HG03108 (cell line): Measurements from ENCODE around the gene GPBP1.
"Not testable (repeated sequence)": the region's sequence is repeated elsewhere in the genome, so short reads cannot be mapped to it uniquely, and the experiment has no call there.

Source experiments
- ATAC-seq: cut with Tn5 transposase; IDR thresholded peaks from one replicate; pipeline ENCODE4 v1.9.1; 2021; ENCODE audit warnings: moderate library complexity; ENCODE audit not compliant: unreplicated experiment

GPBP1 gene

GRCh38 chr5:57173319-57174127 lies at the start of gene GPBP1:
Gene GPBP1 (plus strand): TSS chr5:57174059. CDS start chr5:57214131, 40,072 bp downstream.
- ATAC-seq = peak; percentile 65

DNA sequence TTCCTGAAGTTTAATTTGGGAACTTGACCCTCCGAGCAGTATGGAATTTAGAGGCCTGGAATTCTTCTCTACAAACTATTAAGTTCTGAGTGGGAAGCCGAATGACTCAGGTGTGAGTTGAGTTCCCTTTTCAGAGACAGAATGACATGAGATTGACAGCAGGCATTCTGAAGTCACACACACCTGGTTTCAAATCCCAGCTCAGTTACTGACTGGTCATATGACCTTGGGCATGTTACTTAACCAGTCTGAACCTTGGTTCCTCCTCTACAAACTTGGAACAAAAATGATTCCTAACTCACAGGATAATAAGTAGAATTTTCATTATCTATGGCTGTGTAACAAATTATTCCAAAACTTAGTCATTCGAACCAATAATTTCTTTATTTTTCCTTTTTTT lies 45.5 kb upstream of the GPBP1 start:
- no peak for ATAC-seq

GRCh38 chr5:57133574-57133973 lies 40.3 kb upstream of the GPBP1 start:
- no peak for ATAC-seq

GRCh38 chr5:57137401-57137800 lies 36.5 kb upstream of the GPBP1 start:
- no peak for ATAC-seq

DNA sequence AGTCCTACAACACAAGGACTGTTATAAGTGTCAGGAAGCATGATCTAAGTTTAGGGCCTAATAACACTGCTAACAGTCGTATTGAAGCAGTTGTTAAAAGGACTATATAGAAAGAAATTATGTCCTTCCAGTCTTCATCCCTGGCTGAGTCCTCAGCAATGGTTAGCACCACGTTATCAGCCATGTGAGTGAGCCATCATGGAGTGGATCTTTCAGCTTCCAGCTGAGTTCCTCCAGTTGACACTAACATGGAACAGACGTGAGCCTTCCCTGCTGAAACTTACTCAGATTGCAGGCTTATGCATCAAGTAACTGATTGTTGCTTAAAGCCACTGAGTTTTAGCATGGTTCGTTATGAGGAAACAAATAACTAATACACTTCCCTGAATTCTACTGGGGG lies 21.5 kb upstream of the GPBP1 start:
- no peak for ATAC-seq

- no peak for ATAC-seq
Observed at GRCh38 chr5:57155033-57155432, 18.8 kb upstream of the GPBP1 start.

GRCh38 chr5:57157131-57157530 lies 16.7 kb upstream of the GPBP1 start:
- no peak for ATAC-seq

DNA sequence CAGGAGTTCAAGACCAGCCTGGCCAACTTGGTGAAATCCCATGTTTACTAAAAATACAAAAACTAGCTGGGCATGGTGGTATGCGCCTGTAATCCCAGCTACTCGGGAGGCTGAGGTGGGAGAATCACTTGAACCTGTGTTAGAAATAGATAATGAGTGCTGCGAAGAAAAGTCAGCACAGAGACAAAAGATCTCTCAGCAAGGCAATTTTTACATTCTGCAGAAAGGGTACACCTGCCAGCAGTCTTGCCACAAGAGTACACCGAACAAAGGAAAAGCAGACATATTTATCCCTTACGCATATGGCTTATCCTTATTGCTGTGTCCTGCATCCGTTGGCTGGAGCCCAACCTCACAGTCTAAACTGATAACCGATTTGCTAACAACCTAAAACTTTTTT lies 16.2 kb upstream of the GPBP1 start:
- no peak for ATAC-seq

DNA sequence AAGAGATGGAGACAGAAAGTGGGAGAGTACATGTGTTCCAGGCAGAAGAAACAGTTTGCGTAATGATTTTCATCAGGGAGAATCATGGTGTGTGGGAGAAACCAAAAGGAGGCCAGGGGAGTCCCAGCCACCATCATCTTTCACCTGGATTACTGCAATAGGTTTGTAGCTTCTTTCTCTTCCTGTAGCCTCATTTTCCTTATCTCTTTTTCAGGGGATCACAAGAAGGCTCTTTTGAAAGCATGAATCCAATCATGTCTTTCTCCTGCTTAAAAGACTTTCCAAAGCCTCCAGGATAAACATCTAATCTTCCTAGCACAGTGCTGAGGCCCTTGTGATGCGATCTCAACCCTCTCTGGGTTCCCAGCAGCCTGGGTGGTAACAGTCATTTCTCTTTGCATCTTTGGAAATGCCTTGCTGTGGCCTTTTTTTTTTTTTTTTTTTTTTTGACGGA lies 10.3 kb upstream of the GPBP1 start:
- no peak for ATAC-seq

- no peak for ATAC-seq
Observed at GRCh38 chr5:57164124-57164523, 9.7 kb upstream of the GPBP1 start.

GRCh38 chr5:57165171-57165570 lies 8.7 kb upstream of the GPBP1 start:
- not testable (repeated sequence) for ATAC-seq

GRCh38 chr5:57166276-57166675 lies 7.6 kb upstream of the GPBP1 start:
- ATAC-seq = no peak

DNA sequence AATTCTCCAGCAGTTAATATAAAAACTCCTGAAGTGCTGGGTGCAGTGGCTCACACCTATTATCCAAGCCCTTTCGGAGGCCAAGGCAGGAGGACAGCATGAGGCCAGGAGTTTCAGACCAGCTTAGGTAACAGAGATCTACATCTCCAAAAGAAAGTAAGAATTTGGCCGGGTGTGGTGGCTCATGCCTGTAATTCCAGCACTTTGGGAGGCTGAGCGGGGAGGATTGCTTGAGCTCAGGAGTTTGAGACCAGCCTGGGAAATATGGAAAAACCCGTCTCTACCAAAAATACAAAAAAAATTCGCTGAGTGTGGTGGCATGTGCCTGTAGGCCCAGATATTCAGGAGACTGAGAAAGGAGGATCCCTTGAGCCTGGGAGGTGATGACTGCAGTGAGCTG lies 6.7 kb upstream of the GPBP1 start:
- ATAC-seq = no peak

DNA sequence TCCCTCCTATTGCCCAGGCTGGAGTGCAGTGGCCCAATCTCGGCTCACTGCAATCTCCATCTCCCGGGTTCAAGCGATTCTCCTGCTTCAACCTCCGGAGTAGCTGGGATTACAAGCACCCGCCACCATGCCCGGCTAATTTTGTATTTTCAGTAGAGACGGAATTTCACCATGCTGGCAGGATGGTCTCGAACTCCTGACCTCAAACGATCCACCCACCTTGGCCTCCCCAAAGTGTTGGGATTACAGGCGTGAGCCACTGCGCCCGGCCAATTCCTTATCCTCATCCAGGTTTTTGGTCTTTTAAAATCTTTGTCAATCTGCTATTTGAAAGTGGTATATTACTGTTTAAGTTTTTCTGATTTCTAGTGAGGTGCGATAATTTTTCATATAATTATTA lies 3.7 kb upstream of the GPBP1 start:
- not testable (repeated sequence) for ATAC-seq

DNA sequence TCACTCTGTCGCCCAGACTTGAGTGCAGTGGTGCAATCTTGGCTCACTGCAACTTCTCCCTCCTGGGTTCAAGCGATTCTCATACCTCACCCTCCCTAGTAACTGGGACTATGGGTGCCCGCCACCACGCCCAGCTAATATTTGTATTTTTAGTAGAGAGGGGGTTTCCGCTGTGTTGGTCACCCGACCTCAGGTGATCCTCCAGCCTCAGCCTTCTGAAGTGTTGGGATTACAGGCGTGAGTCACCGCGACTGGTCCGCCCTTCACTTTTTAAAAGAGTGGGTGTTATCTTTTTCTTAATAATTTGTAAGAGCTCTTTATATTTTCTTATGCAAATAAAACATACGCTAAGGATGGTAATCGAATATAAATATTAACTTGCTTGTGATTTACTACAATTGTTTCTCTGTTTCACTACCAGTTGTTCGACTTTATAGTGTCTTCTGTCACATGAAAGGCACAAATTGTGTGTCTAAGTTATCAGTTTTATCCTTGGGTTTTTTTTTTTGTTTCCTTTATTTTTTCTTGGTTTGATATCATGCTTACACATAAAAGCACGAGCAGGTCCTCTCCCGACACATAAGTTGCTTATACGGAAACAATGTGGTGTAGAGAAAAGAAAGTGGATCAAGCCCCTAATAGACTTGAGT lies 1.9 kb upstream of the GPBP1 start:
- no peak for ATAC-seq

DNA sequence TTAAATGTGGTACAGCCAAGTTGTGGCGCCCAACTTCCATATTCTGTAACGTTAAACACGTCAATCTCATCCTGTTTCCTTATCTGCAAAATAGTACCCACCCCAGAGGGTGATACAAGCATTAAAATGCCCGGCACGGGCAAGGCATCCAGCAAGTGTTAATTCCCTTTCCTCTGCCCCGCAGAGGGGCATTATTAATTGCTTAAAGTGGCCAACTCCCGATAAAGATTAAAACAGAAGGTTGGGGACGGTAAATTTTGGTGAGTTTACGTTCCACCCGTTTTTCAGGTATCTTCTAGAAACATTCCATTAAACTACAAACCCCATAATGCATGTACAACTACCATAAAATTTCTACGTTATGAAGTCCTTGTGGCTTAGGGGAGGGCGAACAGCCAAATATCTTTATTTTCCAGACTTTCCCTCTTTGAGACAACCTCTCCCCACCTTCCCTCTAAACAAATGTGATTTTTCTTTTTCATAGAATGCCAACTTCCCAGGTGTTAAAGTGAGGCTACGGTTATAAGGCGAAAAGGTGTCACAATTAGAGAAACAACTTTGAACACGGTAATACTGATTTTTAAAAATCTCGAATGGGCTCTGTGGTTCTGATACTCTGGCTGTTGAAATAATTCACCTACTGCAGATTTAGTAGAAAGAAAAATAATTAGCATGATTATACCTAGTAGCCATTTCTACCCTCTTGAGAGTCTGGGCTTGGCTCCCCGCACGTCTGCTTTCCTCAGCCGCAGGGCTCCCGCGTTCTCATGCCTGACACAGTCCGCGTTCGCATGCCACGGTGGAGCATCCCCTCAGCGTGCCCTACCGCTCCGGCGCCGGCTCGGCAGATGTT lies 1.2 kb upstream of the GPBP1 start:
- ATAC-seq = no peak

GRCh38 chr5:57174128-57174889 lies 450 bp downstream of the GPBP1 start:
- ATAC-seq = no peak

DNA sequence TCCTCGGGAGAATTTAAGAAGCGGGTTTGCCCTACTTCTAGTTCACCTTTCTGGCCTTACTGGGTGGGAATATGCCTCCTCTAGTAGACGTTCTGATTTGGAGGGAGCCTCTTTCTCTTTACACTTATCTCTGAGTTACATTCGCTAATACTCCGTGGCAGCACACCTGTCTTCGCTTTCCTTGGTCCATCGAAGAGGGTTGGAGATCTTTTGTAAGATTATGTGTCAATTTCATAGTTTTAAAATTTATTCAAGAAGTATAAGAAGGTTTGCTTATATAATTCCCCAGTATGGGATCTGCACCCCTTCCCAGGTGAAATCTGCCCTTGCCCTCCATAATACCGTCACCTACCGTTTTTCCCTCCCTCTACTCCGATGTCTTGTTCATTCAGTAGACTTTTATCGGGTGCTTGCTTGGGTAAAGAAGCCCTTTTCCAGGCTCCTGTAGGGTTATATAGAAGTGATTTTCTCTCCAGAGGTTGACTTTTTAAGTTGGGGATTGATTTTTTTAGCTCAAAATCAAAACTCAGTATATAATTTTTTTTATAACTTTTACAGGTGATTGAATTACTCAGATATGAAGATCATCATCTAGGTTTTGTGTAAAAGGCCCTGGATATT lies 1.1 kb downstream of the GPBP1 start:
- ATAC-seq = no peak

DNA sequence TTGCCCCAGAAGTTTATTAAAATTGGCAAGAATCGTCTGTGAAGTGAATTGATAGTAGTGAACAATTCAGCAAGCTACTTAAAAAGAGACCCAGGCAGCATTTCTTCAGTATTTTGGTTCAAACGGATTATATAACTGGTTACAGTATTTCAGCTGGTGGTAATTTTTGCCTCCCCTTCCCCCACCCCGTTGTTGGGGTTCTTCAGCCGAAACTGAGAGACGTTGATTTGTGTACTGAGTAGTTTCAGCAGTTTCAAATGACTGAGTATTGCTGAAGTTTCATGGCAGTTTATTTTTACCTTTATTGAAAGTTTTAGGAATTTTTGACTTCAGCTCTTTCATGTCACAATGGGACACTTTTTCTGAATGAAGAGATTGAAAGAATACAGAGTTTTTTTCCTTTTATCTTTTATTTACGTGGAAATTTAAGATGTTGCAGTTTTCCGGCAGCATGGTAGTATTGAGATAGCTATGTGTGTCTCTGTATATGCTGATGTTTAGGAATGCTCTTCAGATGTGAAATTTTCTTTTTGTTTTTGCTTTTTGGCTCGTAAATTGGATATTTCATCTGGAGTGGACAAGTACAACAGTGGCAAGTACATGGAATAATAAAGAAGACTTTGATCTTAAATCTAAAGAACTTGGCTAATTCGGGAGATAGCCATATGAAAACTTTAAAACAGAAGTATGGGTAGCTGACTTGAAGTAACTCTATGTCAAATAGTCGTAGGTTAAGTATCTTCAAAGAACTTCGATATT lies 1.9 kb downstream of the GPBP1 start:
- no peak for ATAC-seq
